Measurements from ENCODE around the gene TIMM29.
"Not testable (repeated sequence)": the region's sequence is repeated elsewhere in the genome, so short reads cannot be mapped to it uniquely, and the experiment has no call there.

The TIMM29 gene

DNA sequence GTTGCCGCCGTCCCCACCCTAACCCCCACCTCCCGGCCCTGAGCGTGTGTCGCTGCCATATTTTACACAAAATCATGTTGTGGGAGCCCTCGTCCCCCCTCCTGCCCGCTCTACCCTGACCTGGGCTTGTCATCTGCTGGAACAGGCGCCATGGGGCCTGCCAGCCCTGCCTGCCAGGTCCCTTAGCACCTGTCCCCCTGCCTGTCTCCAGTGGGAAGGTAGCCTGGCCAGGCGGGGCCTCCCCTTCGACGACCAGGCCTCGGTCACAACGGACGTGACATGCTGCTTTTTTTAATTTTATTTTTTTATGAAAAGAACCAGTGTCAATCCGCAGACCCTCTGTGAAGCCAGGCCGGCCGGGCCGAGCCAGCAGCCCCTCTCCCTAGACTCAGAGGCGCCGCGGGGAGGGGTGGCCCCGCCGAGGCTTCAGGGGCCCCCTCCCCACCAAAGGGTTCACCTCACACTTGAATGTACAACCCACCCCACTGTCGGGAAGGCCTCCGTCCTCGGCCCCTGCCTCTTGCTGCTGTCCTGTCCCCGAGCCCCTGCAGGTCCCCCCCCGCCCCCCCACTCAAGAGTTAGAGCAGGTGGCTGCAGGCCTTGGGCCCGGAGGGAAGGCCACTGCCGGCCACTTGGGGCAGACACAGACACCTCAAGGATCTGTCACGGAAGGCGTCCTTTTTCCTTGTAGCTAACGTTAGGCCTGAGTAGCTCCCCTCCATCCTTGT, 6.5 kb upstream of the TIMM29 start:
- ATAC-seq: no peak
- H3K27ac Mint-ChIP-seq: peak overlapping the region; percentile 40 to 88
- no peaks in the 10 kb centered on the region for H3K9me3 Mint-ChIP-seq
- no peak overlapping the region for H3K4me3 Mint-ChIP-seq
- H3K4me1 Mint-ChIP-seq: peaks cover 7% of the 10 kb centered on the region
- no peak for DNase-seq
- H3K27me3 Mint-ChIP-seq: no peaks in the 10 kb centered on the region

DNA sequence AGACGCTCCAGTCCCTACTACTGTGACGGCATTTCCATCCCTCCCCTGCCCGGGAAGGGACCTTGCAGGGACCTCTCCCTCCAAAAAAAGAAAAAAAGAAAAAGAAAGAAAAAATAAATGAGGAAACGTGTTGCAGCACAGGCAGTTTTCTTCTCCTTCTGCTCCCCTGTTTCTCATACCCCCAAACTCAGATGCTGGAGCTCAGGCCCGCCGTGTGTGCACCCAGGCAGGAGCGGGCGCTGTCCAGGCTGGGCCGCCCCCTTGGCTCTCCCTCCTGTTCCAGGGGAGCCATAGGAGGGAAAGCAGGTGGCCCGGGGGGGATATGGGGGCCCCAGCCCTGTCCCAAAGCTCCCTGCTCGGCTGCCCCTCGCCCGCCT, 6.0 kb upstream of the TIMM29 start:
- Mint-ChIP-seq H3K4me1 (peaks cover 12% of the 10 kb centered on the region), H3K9me3 (no peaks in the 10 kb centered on the region), H3K4me3 (no peak overlapping the region), H3K27me3 (no peaks in the 10 kb centered on the region), H3K27ac (peak overlapping the region; percentile 40 to 48)
- ATAC-seq: no peak
- no peak for DNase-seq

DNA sequence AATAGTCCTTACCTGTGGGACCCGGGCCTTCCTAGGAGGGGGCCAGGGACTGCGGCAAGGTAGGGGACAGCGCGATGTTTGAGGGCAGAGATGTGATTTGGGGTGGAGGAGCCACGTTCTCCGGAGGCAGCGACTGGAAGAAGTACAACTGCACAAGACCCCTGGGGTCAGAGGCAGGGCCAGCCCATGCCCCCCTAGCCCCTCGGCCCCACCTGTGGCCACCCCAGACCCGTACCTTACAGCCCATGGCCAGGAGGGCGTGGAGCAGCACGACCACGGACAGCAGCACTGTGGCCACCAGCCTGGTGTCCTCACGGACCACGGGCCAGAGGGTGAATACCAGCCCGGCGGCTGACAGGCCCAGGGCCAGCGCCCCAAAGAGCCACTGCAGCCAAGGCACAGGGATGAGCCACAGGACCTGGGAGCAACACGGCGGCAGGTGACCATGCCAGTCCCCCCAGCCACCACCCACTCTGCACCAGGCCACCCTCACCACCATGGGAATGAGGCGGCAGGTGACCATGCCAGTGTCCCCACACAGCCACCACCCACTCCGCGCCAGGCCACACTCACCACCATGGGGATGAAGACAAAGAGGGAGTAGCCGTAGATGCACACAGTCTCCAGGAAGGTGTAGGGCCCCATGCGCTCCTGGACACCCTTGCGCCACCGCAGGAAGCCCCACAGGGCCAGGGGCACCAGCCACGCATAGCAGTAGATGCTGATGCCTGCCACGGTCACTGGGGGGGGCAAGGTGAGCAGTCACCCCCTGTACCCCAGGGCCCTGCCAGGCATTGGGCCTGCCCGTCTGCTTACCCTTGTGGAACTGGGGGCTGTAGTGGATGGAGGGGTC, 5.1 kb upstream of the TIMM29 start:
- Mint-ChIP-seq H3K4me3 (no peak overlapping the region), H3K9me3 (no peaks in the 10 kb centered on the region), H3K4me1 (peaks cover 18% of the 10 kb centered on the region), H3K27me3 (no peaks in the 10 kb centered on the region), H3K27ac (no peak overlapping the region)
- peak; percentile 10 for ATAC-seq
- DNase-seq: no peak

DNA sequence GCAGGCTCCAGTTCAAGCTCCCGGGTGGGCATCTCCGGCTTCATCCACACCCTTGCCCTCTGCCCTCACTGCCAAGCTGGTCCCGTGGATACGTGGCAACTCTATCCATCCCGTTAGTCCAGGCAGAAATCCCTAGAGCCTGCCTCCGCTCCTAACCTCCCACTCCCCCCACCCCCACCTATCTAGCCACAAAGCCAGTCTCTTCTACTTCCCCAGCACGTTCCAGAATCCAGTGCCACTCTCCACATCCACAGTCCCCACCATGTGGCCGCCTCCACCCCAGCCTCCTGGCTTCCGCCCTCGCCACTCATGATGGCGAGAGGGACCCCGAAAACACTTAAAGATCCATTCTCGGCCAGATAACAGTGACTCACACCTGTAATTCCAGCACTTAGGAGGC, 4.0 kb upstream of the TIMM29 start:
- Mint-ChIP-seq H3K9me3 (no peaks in the 10 kb centered on the region), H3K4me1 (peaks cover 23% of the 10 kb centered on the region), H3K4me3 (no peak overlapping the region), H3K27me3 (no peaks in the 10 kb centered on the region), H3K27ac (no peak overlapping the region)
- ATAC-seq (no peak), DNase-seq (no peak)

DNA sequence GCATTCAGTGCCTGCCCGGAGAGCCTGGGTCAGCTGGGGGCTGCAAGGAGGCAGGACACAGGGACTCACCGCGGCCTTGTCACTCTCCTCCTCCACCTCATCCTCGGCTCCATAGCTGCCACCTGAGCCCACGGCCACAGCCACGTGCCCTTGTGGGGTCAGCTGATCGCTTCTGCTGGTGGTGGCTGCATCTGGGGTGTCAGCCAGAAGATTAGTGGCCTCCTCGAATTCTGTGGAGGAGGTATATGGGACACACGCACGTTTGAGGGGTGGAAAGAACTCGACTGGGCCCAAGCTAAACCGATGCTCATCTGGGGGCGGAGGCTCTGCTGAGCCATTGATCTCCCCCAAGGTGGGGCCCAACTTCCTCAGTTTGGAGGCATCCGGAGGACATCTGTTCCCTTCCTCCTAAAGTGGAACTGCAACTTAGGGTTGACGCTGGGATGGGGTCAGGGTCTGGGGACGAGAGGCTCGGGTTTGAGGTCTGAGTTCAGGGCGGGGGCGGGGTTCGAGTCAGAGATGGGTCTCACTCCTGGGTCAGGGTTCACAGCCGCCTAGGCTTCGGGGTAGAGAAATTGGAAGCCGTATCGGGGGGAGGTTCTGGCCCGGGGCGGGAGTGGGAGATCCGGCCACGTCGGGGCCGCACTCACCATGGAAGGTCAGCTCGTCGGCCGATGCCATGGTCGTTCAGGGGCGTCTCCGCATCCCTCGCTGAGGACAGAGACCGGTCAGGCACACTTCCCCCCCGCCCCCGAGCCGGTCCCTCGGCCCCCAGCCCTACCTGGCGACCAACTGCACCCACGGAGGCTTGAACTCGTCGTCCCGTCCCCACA, 665 bp upstream of the TIMM29 start:
- Mint-ChIP-seq H3K4me3 (peak overlapping the region; percentile 95 to 96), H3K27me3 (no peaks in the 10 kb centered on the region), H3K27ac (peak overlapping the region; percentile 93 to 97), H3K4me1 (peaks cover 33% of the 10 kb centered on the region), H3K9me3 (no peaks in the 10 kb centered on the region)
- no peak for DNase-seq
- peak; percentile 37 for ATAC-seq

DNA sequence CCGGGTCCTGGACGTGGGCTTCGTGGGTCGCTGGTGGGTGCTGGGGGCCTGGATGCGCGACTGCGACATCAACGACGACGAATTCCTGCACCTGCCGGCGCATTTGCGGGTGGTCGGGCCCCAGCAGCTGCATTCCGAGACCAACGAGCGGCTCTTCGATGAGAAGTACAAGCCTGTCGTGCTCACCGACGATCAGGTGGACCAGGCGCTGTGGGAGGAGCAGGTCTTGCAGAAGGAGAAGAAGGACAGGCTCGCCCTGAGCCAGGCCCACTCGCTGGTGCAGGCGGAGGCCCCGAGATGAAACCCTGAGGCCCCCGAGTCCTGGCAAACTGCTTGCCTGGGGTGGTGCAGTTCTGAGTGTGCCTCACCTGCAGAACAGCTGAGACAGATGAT, 787 bp downstream of the TIMM29 start:
- H3K4me3 Mint-ChIP-seq: peak overlapping the region; percentile 95 to 96
- H3K27me3 Mint-ChIP-seq: no peaks in the 10 kb centered on the region
- DNase-seq: no peak
- peaks cover 29% of the 10 kb centered on the region for H3K4me1 Mint-ChIP-seq
- no peaks in the 10 kb centered on the region for H3K9me3 Mint-ChIP-seq
- peak overlapping the region in 1 of 2 donors; percentile 54 for H3K27ac Mint-ChIP-seq
- no peak for ATAC-seq

DNA sequence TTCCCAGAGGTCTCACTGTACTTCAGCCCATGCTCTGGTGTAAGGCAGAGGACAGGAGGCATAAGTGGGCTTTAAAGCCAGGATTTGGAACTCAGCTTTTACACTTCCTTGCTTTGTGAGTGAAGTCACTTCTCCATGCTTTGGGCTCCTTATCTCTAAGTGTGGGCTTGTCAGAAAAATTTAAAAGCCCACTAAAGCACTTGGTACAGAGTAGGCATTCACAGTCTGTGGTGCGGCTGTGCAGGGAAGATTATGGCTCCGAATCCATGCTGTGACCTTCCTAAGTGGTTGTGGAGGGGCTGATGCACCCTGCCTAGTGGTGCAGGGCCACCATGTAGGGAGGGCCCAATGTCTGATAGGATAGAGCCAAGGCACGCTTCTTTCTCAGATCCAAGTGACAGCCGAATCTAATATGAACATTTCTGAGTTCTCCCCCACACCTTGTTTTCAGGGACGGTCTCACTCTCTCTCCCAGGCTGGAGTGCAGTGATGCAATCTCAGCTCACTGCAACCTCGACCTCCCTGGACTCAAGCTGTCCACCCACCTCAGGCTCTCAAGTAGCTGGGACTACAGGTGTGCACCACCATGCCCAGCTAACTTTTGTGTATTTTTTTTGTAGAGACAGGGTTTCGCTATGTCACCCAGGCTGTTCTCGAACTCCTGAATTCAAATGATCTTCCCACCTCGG, 6.9 kb downstream of the TIMM29 start:
- Mint-ChIP-seq H3K9me3 (no peaks in the 10 kb centered on the region), H3K4me1 (peaks cover 15% of the 10 kb centered on the region), H3K4me3 (no peak overlapping the region), H3K27me3 (no peaks in the 10 kb centered on the region), H3K27ac (no peak overlapping the region)
- DNase-seq (no peak), ATAC-seq (no peak)

DNA sequence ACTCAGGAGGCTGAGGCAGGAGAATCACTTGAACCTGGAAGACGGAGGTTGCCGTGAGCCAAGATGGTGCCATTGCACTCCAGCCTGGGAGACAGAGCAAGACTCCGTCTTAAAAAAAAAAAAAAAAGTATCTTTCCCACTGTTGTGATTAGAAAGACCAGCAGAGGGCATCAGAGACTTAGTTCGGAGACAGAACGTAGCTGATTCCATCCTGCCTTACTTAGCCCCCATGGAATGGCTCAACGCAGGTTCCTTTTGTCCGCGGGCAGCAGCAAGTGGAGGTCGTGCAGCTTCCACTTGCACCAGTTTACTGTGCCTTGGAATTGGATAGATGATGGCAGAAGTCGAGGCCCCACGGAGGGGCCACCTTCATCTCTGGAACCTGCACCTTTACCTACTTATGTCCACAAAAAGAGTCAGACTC, 8.1 kb downstream of the TIMM29 start:
- peak; percentile 28 to 49 for DNase-seq
- ATAC-seq: peak; percentile 80
- no peaks in the 10 kb centered on the region for H3K9me3 Mint-ChIP-seq
- H3K4me3 Mint-ChIP-seq: peak overlapping the region in 1 of 2 donors; percentile 51
- no peak overlapping the region for H3K27ac Mint-ChIP-seq
- H3K27me3 Mint-ChIP-seq: no peaks in the 10 kb centered on the region
- H3K4me1 Mint-ChIP-seq: peaks cover 8% of the 10 kb centered on the region

DNA sequence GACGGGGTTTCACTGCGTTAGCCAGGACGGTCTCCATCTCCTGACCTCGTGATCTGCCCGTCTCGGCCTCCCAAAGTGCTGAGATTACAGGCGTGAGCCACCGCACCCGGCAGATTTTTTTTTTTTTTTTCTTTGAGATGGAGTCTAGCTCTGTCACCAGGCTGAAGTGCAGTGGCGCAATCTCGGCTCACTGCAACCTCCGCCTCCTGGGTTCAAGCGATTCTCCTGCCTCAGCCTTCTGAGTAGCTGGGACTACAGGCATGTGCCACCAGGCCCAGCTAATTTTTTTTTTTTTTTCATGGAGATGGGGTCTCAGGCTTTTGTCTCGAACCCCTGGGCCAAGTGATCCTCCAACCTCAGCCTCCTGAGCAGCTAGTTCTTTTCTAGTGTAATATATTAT, 13.0 kb downstream of the TIMM29 start:
- not testable (repeated sequence) for H3K4me3 Mint-ChIP-seq, H3K27ac Mint-ChIP-seq, H3K27me3 Mint-ChIP-seq, H3K9me3 Mint-ChIP-seq, DNase-seq
- peaks cover 15% of the 10 kb centered on the region for H3K4me1 Mint-ChIP-seq
- peak; percentile 8 for ATAC-seq

DNA sequence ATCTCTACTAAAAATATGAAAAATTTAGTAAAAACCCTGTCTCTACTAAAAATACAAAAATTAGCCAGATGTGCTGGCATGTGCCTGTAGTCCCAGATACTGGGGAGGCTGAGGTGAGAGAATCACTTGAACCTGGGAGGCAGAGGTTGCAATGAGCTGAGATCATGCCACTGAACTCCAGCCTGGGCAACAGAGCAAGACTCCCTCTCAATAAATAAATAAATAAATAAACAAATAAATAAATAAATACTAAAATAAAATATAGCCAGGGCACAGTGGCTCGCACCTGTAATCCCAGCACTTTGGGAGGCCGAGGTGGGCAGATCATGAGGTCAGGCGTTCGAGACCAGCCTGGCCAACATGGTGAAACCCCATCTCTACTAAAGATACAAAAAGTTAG, 14.8 kb downstream of the TIMM29 start:
- not testable (repeated sequence) for H3K9me3 Mint-ChIP-seq, H3K4me3 Mint-ChIP-seq, H3K27me3 Mint-ChIP-seq, H3K27ac Mint-ChIP-seq, ATAC-seq, DNase-seq
- peaks cover 11% of the 10 kb centered on the region for H3K4me1 Mint-ChIP-seq

DNA sequence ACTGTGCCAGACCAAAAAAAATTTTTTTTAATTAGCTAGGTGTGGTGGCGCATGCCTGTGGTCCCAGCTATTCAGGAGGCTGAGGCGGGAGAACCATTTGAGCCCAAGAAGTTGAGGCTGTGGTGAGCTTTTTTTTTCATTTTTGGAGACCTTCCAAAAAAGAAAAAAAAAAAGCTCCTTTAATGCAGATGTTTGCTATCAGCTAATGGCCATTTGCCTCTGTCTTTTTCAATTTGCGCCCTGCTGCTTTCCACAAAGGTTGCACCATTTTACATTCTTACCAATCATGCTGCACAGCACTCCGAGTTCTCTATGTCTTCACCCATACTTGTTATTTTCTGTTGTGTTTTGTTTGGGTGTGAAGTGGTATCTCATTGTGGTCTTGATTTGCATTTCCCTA, 16.7 kb downstream of the TIMM29 start:
- Mint-ChIP-seq H3K4me3 (no peak overlapping the region), H3K9me3 (no peaks in the 10 kb centered on the region), H3K4me1 (peaks cover 11% of the 10 kb centered on the region), H3K27me3 (no peaks in the 10 kb centered on the region), H3K27ac (no peak overlapping the region)
- no peak for DNase-seq
- ATAC-seq: no peak

DNA sequence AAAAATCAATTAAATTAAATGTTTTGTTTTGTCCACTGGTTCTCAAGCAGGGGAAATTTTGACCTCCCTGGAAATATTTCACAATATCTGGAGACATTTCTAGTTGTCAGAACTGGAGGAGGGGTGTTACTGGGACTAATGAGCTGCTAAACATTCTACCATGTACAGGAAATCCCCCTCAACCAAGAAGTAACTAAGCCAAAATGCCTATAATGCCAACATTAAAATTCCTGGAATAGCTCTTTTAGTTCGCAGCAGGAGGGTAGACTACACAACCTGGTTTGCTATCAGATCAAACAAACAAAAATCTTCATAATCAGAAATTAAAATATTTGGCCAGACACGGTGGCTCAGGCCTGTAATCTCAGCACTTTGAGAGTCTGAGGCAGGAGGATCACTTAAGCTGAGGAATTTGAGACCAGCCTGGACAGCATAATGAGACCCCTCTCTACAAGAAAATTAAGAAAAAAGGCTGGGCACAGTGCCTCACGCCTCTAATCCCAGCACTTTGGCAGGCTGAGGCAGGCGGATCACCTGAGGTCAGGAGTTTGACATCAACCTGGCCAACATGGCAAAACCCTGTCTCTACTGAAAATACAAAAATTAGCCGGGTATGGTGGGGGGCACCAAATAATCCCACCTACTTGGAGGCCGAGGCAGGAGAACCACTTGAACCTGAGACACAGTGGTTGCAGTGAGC, 18.5 kb downstream of the TIMM29 start:
- no peaks in the 10 kb centered on the region for H3K27me3 Mint-ChIP-seq
- DNase-seq: no peak
- peak overlapping the region in 1 of 2 donors; percentile 34 for H3K27ac Mint-ChIP-seq
- H3K4me1 Mint-ChIP-seq: peaks cover 8% of the 10 kb centered on the region
- no peak overlapping the region for H3K4me3 Mint-ChIP-seq
- no peaks in the 10 kb centered on the region for H3K9me3 Mint-ChIP-seq
- ATAC-seq: no peak

DNA sequence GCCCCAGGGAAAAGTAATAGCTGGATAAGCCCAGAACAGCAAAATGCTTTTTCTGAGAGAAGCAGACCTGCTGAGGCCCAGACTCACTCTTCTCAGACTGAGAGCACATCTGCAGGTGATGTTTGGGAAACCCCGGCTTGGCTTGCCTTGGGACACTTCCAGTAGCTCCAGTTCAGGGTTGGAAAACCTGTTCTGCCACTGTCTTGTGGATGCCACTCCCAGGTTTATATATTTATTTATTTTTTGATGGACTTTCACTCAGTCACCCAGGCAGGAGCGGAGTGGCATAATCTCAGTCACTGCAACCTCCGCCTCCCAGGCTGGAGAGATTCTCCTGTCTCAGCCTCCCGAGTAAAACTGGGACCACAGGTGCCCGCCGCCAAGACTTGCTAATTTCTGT, 24.2 kb downstream of the TIMM29 start:
- ATAC-seq (no peak), DNase-seq (no peak)
- H3K27ac Mint-ChIP-seq: no peak overlapping the region
- H3K27me3 Mint-ChIP-seq: no peaks in the 10 kb centered on the region
- H3K4me1 Mint-ChIP-seq: peaks cover 7% of the 10 kb centered on the region
- no peak overlapping the region for H3K4me3 Mint-ChIP-seq
- no peaks in the 10 kb centered on the region for H3K9me3 Mint-ChIP-seq

DNA sequence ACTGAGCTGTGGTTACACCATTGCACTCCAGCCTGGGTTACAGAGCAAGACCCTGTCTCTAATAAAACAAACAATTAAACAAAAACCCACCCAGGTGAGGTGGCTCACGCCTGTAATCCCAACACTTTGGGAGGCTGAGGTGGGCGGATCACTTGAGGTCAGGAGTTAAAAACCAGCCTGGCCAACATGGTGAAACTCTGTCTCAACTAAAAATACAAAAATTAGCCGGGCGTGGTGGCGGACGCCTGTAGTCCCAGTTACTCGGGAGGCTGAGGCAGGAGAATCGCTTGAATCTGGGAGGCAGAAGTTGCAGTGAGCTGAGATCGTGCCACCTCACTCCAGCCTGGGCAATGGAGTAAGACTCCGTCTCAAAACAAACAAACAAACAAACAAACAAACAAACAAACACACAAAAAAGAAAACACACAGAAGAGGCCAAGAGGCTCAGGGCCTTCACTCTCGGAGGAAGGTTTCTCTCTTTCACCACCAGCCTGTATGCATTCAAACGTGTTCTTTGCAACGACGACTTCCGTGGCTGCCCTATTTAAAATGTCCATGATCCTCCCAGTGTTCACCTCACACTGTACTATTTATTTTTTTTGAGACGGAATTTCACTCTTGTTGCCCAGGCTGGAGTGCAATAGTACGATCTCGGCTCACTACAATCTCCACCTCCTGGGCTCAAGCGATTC, 30.8 kb downstream of the TIMM29 start:
- ATAC-seq, H3K27me3 Mint-ChIP-seq, DNase-seq, H3K9me3 Mint-ChIP-seq: not testable (repeated sequence)
- peak overlapping the region; percentile 91 to 96 for H3K4me3 Mint-ChIP-seq
- peaks cover 42% of the 10 kb centered on the region for H3K4me1 Mint-ChIP-seq
- peak overlapping the region in 1 of 2 donors; percentile 99 for H3K27ac Mint-ChIP-seq
